Suprapubic skin (tissue), 4 donors: ENCODE results near the gene XKR3. TPM values are rescaled to one million over a fixed set of nuclear protein-coding genes. Genes with fewer than 3 reads are reported as not detected.
"Not testable (repeated sequence)": the region's sequence is repeated elsewhere in the genome, so short reads cannot be mapped to it uniquely, and the experiment has no call there.

Experiments used
- DNase-seq, 2 donors: peaks; one replicate each; pipeline ENCODE4 v3.0.0-alpha.2; 2019; ENCODE audit warnings: low spot score in 2 of 2
- H3K27ac ChIP-seq: fragments of 200-600 bp; sonication (generic); one replicate; pipeline ENCODE4 v1.5.1; 2019
- H3K27me3 ChIP-seq: fragments of 200-600 bp; sonication (generic); one replicate; pipeline ENCODE4 v1.5.1; 2019
- H3K36me3 ChIP-seq: fragments of 200-600 bp; sonication (generic); one replicate; pipeline ENCODE4 v1.5.1; 2019
- H3K4me1 ChIP-seq: fragments of 200-600 bp; sonication (generic); one replicate; pipeline ENCODE4 v1.5.1; 2019
- H3K4me3 ChIP-seq: fragments of 200-600 bp; sonication (generic); one replicate; pipeline ENCODE4 v1.5.1; 2019; ENCODE audit warnings: mild to moderate bottlenecking
- H3K9me3 ChIP-seq: fragments of 200-600 bp; sonication (generic); one replicate; pipeline ENCODE4 v1.5.1; 2019
- EP300 ChIP-seq: sonication (generic); formaldehyde crosslinking; IDR thresholded peaks from one replicate; pipeline ENCODE4 v1.6.1; 2017; ENCODE audit warnings: antibody characterized with exemption
- POLR2A ChIP-seq, 2 donors: fragments of 450-650 bp; IDR thresholded peaks; one replicate each; pipeline ENCODE4 v1.6.1; 2017; ENCODE audit warnings: antibody characterized with exemption in 2 of 2, mild to moderate bottlenecking in 2 of 2, moderate library complexity in 2 of 2
- POLR2AphosphoS5 ChIP-seq, 3 donors: sonication (generic); formaldehyde crosslinking; IDR thresholded peaks; one replicate each; pipeline ENCODE4 v1.6.1; 2017; ENCODE audit warnings: antibody characterized with exemption in 3 of 3
- WGBS: methylation state at CpG from one replicate; pipeline ENCODE4 v1.1.5; 2018; 5-methylcytosine and 5-hydroxymethylcytosine counted together
- total RNA-seq, 4 donors: library from RNA; depleted of rRNA; stranded (reverse); fragments of >200 nt; gene quantifications; one replicate each; pipeline ENCODE4 v1.1.0, GENCODE V29; 2016
- TF ChIP-seq, protein P1 (sequence below), 2 donors: fragments of 200-600 bp in 1 of 2; fragments of 450-650 bp in 1 of 2; sonication (generic) in 1 of 2; IDR thresholded peaks; one replicate each; pipeline ENCODE4 v1.5.1; 2016 to 2019; ENCODE audit warnings: antibody characterized with exemption in 2 of 2, mild to moderate bottlenecking in 1 of 2, moderate library complexity in 1 of 2

XKR3 gene
- total RNA-seq, 4 donors from 2014 or later, result not detected

DNA sequence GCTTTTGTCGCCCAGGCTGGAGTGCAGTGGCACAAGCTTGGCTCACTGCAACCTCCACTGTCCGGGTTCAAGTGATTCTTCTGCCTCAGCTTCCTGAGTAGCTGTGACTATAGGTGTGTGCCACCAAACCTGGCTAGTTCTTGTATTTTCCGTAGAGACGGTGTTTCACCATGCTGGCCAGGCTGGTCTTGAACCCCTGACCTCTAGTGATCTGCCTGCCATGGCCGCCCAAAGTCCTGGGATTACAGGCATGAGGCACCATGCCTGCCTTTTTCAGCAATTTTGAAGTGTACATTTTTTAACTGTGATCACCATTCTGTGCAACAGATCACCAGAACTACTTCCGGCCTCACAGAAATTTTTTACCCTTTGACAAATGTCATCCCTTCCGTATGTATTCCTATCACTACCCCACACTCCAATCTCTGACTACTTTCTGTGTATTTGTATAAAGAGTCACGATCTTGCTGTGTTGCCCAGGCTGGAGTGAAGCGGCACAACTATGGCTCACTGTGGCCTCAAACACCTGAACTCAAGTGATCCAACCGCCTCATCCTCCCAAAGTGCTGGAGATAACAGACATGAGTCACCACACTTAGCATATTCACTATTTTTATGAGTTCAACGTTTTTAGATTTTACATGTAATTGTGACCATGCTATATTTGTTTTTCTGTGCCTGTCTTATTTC lies 44.0 kb downstream of the XKR3 start:
- Histone ChIP-seq H3K4me1 (no peaks in the 10 kb centered on the region), H3K36me3 (no peaks in the 10 kb centered on the region), H3K27ac (no peak overlapping the region), H3K27me3 (no peaks in the 10 kb centered on the region), H3K9me3 (no peaks in the 10 kb centered on the region), H3K4me3 (no peak overlapping the region)
- 74% methylated on average over 11 of the region's 11 CpGs for WGBS
- no peak for TF ChIP-seq POLR2AphosphoS5 (IDR thresholded peaks at IDR 0.05)
- TF ChIP-seq EP300, result no peak
- TF ChIP-seq, protein P1, sequence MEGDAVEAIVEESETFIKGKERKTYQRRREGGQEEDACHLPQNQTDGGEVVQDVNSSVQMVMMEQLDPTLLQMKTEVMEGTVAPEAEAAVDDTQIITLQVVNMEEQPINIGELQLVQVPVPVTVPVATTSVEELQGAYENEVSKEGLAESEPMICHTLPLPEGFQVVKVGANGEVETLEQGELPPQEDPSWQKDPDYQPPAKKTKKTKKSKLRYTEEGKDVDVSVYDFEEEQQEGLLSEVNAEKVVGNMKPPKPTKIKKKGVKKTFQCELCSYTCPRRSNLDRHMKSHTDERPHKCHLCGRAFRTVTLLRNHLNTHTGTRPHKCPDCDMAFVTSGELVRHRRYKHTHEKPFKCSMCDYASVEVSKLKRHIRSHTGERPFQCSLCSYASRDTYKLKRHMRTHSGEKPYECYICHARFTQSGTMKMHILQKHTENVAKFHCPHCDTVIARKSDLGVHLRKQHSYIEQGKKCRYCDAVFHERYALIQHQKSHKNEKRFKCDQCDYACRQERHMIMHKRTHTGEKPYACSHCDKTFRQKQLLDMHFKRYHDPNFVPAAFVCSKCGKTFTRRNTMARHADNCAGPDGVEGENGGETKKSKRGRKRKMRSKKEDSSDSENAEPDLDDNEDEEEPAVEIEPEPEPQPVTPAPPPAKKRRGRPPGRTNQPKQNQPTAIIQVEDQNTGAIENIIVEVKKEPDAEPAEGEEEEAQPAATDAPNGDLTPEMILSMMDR (IDR thresholded peaks at IDR 0.05), result no peak
- no peak for TF ChIP-seq POLR2A (IDR thresholded peaks at IDR 0.05)
- no peak for DNase-seq

DNA sequence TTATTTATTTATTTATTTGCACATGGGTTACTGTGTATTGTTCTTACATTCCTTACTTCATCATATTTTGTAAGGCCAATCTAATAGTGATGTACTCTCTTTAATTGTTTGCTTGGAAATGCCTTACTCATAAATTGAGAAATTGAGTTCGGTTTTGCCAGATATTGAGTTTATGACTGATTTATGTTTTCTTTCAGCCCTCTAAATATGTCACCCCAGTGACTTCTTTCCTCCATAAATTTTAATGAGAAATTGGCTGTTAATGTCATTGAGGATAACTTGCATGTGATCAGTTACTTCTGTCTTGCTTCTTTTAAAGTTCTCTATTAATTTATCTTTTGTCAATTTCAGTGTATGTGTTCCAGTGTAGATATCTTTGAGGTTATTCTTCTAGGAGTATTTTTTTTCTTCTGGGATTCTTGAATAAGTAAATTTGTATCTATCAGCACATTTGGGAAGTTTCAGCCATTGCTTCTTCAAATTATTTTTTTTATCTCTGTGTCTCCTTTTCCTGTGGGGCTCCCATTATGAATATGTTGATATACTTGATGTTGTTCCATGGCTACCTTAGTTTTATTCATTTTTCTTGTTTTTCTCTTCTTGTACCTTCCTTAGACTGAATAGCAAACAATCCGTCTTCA lies 47.8 kb downstream of the XKR3 start:
- no peaks in the 10 kb centered on the region for H3K9me3 ChIP-seq
- H3K27me3 ChIP-seq, result no peaks in the 10 kb centered on the region
- 45% methylated on average over 2 of the region's 2 CpGs for WGBS
- TF ChIP-seq POLR2AphosphoS5 (IDR thresholded peaks at IDR 0.05), result no peak
- TF ChIP-seq, protein P1 (IDR thresholded peaks at IDR 0.05), result no peak
- TF ChIP-seq EP300, result no peak
- TF ChIP-seq POLR2A (IDR thresholded peaks at IDR 0.05), result no peak
- H3K4me3 ChIP-seq, result no peak overlapping the region
- H3K4me1 ChIP-seq, result no peaks in the 10 kb centered on the region
- no peak overlapping the region for H3K27ac ChIP-seq
- H3K36me3 ChIP-seq, result no peaks in the 10 kb centered on the region
- no peak for DNase-seq

- Histone ChIP-seq H3K4me3 (no peak overlapping the region), H3K4me1 (no peaks in the 10 kb centered on the region), H3K27ac (no peak overlapping the region), H3K27me3 (no peaks in the 10 kb centered on the region), H3K36me3 (no peaks in the 10 kb centered on the region), H3K9me3 (no peaks in the 10 kb centered on the region)
- TF ChIP-seq EP300 (no peak), POLR2AphosphoS5 (IDR thresholded peaks at IDR 0.05) (no peak), POLR2A (IDR thresholded peaks at IDR 0.05) (no peak)
- TF ChIP-seq, protein P1 (IDR thresholded peaks at IDR 0.05), result no peak
- DNase-seq, result no peak
- WGBS, result 87% methylated on average over 3 of the region's 3 CpGs
Measured at GRCh38 chr22:16776080-16776479, 49.1 kb downstream of the XKR3 start.

DNA sequence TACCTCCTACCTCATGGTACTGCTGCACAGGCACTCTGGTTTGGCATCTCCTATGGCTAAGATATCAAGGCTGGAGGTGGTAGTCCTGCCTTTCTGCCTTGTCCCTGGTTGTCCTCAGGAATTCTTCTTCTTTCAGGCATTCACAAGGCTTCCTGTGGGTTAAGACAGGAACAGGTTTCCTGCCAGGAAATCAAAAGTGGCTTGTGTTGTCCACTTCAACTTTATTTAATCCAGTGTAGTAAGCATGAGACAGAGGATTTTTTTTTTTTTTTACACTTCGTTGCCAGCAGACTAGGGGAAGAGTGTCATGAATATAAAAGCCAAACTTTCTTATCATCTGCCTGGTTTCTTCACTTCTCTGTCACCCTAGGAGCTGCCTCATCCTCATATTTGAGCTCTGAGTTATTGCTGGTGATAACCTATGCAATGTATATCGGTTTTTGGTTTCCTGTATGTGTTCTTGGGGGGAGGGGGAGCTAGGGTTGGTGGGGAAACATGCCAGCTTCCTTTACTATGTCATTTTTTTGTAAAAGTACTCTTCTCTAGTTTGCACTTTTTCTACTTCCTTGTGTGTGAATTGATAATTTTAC lies 50.2 kb downstream of the XKR3 start:
- no peak for DNase-seq
- TF ChIP-seq, protein P1 (IDR thresholded peaks at IDR 0.05), result no peak
- TF ChIP-seq POLR2AphosphoS5 (IDR thresholded peaks at IDR 0.05) (no peak), EP300 (no peak), POLR2A (IDR thresholded peaks at IDR 0.05) (no peak)
- WGBS, result 38% methylated on average over 2 of the region's 2 CpGs
- no peaks in the 10 kb centered on the region for H3K27me3 ChIP-seq
- no peak overlapping the region for H3K27ac ChIP-seq
- H3K4me3 ChIP-seq, result no peak overlapping the region
- no peaks in the 10 kb centered on the region for H3K36me3 ChIP-seq
- no peaks in the 10 kb centered on the region for H3K4me1 ChIP-seq
- no peaks in the 10 kb centered on the region for H3K9me3 ChIP-seq

DNA sequence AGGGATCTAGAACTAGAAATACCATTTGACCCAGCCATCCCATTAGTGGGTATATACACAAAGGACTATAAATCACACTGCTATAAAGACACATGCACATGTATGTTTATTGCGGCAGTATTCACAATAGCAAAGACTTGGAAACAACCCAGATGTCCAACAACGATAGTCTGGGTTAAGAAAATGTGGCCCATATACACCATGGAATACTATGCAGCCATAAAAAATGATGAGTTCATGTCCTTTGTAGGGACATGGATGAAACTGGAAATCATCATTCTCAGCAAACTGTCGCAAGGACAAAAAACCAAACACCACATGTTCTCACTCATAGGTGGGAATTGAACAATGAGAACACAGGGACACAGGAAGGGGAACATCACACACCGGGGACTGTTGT lies 53.6 kb downstream of the XKR3 start:
- H3K36me3 ChIP-seq, H3K4me1 ChIP-seq, H3K27ac ChIP-seq, DNase-seq, H3K9me3 ChIP-seq, H3K27me3 ChIP-seq, H3K4me3 ChIP-seq: not testable (repeated sequence)
- 82% methylated on average over 4 of the region's 4 CpGs for WGBS

GRCh38 chr22:16767927-16768326 lies 57.3 kb downstream of the XKR3 start:
- 52% methylated on average over 2 of the region's 2 CpGs for WGBS
- not testable (repeated sequence) for H3K9me3 ChIP-seq, DNase-seq

GRCh38 chr22:16762224-16762623 lies 63.0 kb downstream of the XKR3 start:
- H3K4me1 ChIP-seq, H3K27ac ChIP-seq, H3K9me3 ChIP-seq, H3K27me3 ChIP-seq, DNase-seq, H3K36me3 ChIP-seq, H3K4me3 ChIP-seq: not testable (repeated sequence)
- 68% methylated on average over 2 of the region's 2 CpGs for WGBS

More at GRCh38 chr22:16767927-16768326, 57.3 kb downstream of the XKR3 start:
- not testable (repeated sequence) for H3K4me3 ChIP-seq, H3K36me3 ChIP-seq, H3K27ac ChIP-seq, H3K27me3 ChIP-seq, H3K4me1 ChIP-seq

DNA sequence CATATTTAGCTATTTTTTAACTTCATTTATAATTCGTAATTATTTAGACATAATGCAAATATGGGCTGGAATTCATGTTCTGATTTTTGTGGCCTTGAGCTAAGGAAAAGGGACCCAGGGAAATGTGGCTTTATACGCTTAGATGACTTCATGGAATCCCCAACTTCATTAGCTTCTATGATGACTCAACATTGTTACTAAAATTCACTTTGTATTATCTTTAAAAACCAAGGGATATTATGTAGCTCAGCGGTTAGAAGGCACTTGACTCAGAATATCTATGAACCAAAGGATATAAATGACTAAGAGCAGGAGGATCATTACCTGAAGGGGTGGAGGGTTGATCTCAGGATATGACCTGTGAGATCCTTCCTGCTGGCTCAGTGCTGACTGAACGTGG lies 64.8 kb downstream of the XKR3 start:
- not testable (repeated sequence) for H3K4me3 ChIP-seq, H3K27ac ChIP-seq, H3K4me1 ChIP-seq, H3K27me3 ChIP-seq, DNase-seq, H3K9me3 ChIP-seq, H3K36me3 ChIP-seq
- 66% methylated on average over 4 of the region's 4 CpGs for WGBS

DNA sequence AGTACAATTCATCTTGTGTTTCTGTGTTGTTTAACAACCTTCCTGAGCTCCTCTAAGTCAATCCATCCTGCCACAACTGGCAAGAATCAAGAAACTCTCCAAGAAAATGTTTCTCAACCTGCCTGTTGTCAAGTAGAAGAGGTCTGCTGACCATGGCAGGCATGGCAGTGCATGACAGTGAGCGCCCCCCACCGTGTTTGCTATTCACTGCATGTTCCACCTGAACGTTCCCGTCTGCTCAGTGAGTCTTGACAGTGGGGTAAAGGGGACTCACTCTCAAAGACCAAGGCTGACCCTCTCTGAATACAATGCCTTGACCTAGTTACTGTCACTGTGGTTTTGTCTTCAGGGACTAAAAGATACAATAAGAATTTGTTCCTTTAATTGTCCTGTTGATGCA lies 75.9 kb downstream of the XKR3 start:
- 53% methylated on average over 4 of the region's 4 CpGs for WGBS
- DNase-seq, H3K27me3 ChIP-seq, H3K4me1 ChIP-seq, H3K4me3 ChIP-seq, H3K9me3 ChIP-seq, H3K27ac ChIP-seq, H3K36me3 ChIP-seq: not testable (repeated sequence)
